Colonic mucosa (tissue), 4 donors: Measurements from ENCODE around the gene MBOAT7. TPM values are rescaled to one million over a fixed set of nuclear protein-coding genes. Genes with fewer than 3 reads are reported as not detected.

Experiments
- DNase-seq: peaks from one replicate; pipeline ENCODE4 v3.0.0-alpha.2; 2020
- H3K27ac ChIP-seq: fragments of 200-600 bp; one replicate; pipeline ENCODE4 v1.8.0; 2021
- H3K27me3 ChIP-seq: fragments of 200-600 bp; one replicate; pipeline ENCODE4 v1.8.0; 2021
- H3K36me3 ChIP-seq: fragments of 200-600 bp; one replicate; pipeline ENCODE4 v1.8.0; 2021
- H3K4me1 ChIP-seq: fragments of 200-600 bp; one replicate; pipeline ENCODE4 v1.8.0; 2021; ENCODE audit warnings: mild to moderate bottlenecking
- H3K4me3 ChIP-seq: fragments of 200-600 bp; one replicate; pipeline ENCODE4 v1.8.0; 2021
- H3K9ac ChIP-seq, 2 donors: one replicate each; pipeline ENCODE4 v1.7.0; 2013; ENCODE audit warnings: control low read depth in 2 of 2, low read depth in 2 of 2, low read length in 2 of 2
- H3K9me3 ChIP-seq: fragments of 200-600 bp; one replicate; pipeline ENCODE4 v1.8.0; 2021
- CTCF ChIP-seq: fragments of 200-600 bp; IDR thresholded peaks from one replicate; pipeline ENCODE4 v1.8.0; 2022; ENCODE audit warnings: antibody characterized with exemption, mild to moderate bottlenecking
- intact Hi-C: fragments of 100-400 bp; cut with DNase I; formaldehyde crosslinking; loops from one replicate; pipeline ENCODE4 v1.14.1; 2022
- total RNA-seq, 2 donors: library from RNA; stranded (reverse); fragmentation: NEBNext Ultra II Directional in 1 of 2; extraction: Animal tissue kit (Norgen Biotek cat#: 25700) in 1 of 2; gene quantifications; one replicate each; pipeline ENCODE4 v1.2.1, GENCODE V29; 2021
- donor health status: healthy.
- donor health status: DM: no; HTN: no; CAD: no.
- donor health status: DM: no; HTN: no; CAD: no.

The MBOAT7 gene
- total RNA-seq, 2 donors from 2014 or later, result 122 to 142 TPM

- intact Hi-C loops, result no loop called here
- no peak for TF ChIP-seq CTCF
- Histone ChIP-seq H3K27ac (no peak overlapping the region), H3K4me3 (no peak overlapping the region), H3K4me1 (no peaks in the 10 kb centered on the region), H3K9me3 (no peaks in the 10 kb centered on the region), H3K9ac (no peak overlapping the region), H3K36me3 (peaks cover 39% of the 10 kb centered on the region), H3K27me3 (no peaks in the 10 kb centered on the region)
- no peak for DNase-seq
Observed at GRCh38 chr19:54145541-54146158, 43.7 kb downstream of the MBOAT7 start.

GRCh38 chr19:54142166-54142780 is 47.1 kb downstream of the MBOAT7 start:
- H3K9me3 ChIP-seq, result no peaks in the 10 kb centered on the region
- no peak overlapping the region for H3K4me3 ChIP-seq
- no peak for TF ChIP-seq CTCF
- peaks cover 16% of the 10 kb centered on the region for H3K4me1 ChIP-seq
- peaks cover 36% of the 10 kb centered on the region for H3K36me3 ChIP-seq
- DNase-seq, result no peak
- intact Hi-C loops, result no loop called here
- no peak overlapping the region for H3K9ac ChIP-seq
- no peaks in the 10 kb centered on the region for H3K27me3 ChIP-seq
- no peak overlapping the region for H3K27ac ChIP-seq

- peaks cover 16% of the 10 kb centered on the region for H3K4me1 ChIP-seq
- intact Hi-C loops, result no loop called here
- no peak overlapping the region for H3K9ac ChIP-seq
- no peaks in the 10 kb centered on the region for H3K9me3 ChIP-seq
- DNase-seq, result no peak
- no peak overlapping the region for H3K27ac ChIP-seq
- no peak overlapping the region for H3K4me3 ChIP-seq
- H3K36me3 ChIP-seq, result peaks cover 30% of the 10 kb centered on the region
- no peaks in the 10 kb centered on the region for H3K27me3 ChIP-seq
- TF ChIP-seq CTCF, result no peak
Observed at GRCh38 chr19:54141356-54141755, 48.0 kb downstream of the MBOAT7 start.

- intact Hi-C loops, result no loop called here
- H3K4me1 ChIP-seq, result peaks cover 16% of the 10 kb centered on the region
Observed at GRCh38 chr19:54138489-54139256, 50.7 kb downstream of the MBOAT7 start.

More at GRCh38 chr19:54138489-54139256, 50.7 kb downstream of the MBOAT7 start:
- Histone ChIP-seq H3K9ac (peak overlapping the region; percentile 74 to 95), H3K27ac (peak overlapping the region; percentile 83), H3K36me3 (peaks cover 11% of the 10 kb centered on the region), H3K27me3 (no peaks in the 10 kb centered on the region), H3K4me3 (peak overlapping the region; percentile 98), H3K9me3 (no peaks in the 10 kb centered on the region)
- no peak for DNase-seq
- no peak for TF ChIP-seq CTCF
